Parathyroid adenoma (tissue), 2 donors: ENCODE data around the gene DYNC1I1.

ENCODE experiments used
- H2AFZ ChIP-seq: fragments of 300-600 bp; sonication (generic); one replicate; pipeline ENCODE4 v1.7.0; 2017; ENCODE audit warnings: antibody characterized with exemption, mild to moderate bottlenecking
- H3K27ac ChIP-seq: fragments of 300-600 bp; sonication (generic); one replicate; pipeline ENCODE4 v1.7.0; 2017
- H3K27me3 ChIP-seq: fragments of 300-600 bp; sonication (generic); one replicate; pipeline ENCODE4 v1.7.0; 2017; ENCODE audit warnings: low read length; ENCODE audit not compliant: control insufficient read depth, insufficient read depth
- H3K36me3 ChIP-seq: fragments of 300-600 bp; sonication (generic); one replicate; pipeline ENCODE4 v1.7.0; 2017; ENCODE audit warnings: low read length; ENCODE audit not compliant: control insufficient read depth, insufficient read depth
- H3K4me1 ChIP-seq: fragments of 300-600 bp; sonication (generic); one replicate; pipeline ENCODE4 v1.7.0; 2017; ENCODE audit warnings: control low read depth
- H3K4me2 ChIP-seq: fragments of 300-600 bp; sonication (generic); one replicate; pipeline ENCODE4 v1.7.0; 2017; ENCODE audit warnings: low read length
- H3K4me3 ChIP-seq: fragments of 300-600 bp; sonication (generic); one replicate; pipeline ENCODE4 v1.7.0; 2017; ENCODE audit warnings: low read depth, low read length
- H3K79me2 ChIP-seq: fragments of 300-600 bp; sonication (generic); one replicate; pipeline ENCODE4 v1.7.0; 2017; ENCODE audit warnings: control low read depth
- H3K9ac ChIP-seq: fragments of 300-600 bp; sonication (generic); one replicate; pipeline ENCODE4 v1.7.0; 2017; ENCODE audit warnings: mild to moderate bottlenecking
- H3K9me3 ChIP-seq: fragments of 300-600 bp; sonication (generic); one replicate; pipeline ENCODE4 v1.7.0; 2017; ENCODE audit warnings: low read length; ENCODE audit not compliant: control insufficient read depth
- TF ChIP-seq, protein P1 (sequence below): fragments of 300-600 bp; sonication (generic); IDR thresholded peaks from one replicate; pipeline ENCODE4 v1.7.0; 2017; ENCODE audit warnings: antibody characterized with exemption, mild to moderate bottlenecking
- donor health status: primary hyperparathyroidism.

The DYNC1I1 gene

DNA sequence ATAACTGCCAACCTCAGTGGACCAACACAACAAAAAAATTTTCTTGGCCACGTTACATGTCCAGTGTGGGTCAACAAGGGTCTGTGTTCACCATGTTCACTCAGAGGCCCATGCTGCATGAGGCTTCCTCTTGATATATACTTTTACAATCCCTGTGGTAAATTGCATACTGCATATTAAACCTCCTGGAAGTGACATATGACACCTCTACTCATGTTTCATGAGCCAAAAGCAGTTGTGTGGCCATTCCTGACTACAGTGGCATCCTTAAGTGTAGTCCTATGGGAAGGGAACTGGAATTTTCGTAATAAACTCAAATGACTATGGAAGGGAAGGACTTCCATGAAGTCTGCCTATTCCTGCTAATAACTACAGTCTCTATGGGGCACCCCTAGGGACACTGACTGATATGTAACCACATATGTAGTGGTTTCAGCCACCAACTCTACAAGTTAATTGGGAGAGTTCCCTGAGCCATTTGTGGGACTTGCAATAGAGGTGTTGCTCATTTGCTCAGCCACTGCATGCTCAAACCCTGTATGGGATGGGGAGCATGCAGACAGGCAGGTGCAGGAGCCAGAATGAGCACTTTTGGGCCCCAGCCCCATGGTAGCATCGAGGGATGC, 9.7 kb downstream of the DYNC1I1 start:
- TF ChIP-seq, protein P1, sequence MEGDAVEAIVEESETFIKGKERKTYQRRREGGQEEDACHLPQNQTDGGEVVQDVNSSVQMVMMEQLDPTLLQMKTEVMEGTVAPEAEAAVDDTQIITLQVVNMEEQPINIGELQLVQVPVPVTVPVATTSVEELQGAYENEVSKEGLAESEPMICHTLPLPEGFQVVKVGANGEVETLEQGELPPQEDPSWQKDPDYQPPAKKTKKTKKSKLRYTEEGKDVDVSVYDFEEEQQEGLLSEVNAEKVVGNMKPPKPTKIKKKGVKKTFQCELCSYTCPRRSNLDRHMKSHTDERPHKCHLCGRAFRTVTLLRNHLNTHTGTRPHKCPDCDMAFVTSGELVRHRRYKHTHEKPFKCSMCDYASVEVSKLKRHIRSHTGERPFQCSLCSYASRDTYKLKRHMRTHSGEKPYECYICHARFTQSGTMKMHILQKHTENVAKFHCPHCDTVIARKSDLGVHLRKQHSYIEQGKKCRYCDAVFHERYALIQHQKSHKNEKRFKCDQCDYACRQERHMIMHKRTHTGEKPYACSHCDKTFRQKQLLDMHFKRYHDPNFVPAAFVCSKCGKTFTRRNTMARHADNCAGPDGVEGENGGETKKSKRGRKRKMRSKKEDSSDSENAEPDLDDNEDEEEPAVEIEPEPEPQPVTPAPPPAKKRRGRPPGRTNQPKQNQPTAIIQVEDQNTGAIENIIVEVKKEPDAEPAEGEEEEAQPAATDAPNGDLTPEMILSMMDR = no peak
- H3K27ac ChIP-seq = no peak overlapping the region
- H3K4me2 ChIP-seq = no peak overlapping the region

DNA sequence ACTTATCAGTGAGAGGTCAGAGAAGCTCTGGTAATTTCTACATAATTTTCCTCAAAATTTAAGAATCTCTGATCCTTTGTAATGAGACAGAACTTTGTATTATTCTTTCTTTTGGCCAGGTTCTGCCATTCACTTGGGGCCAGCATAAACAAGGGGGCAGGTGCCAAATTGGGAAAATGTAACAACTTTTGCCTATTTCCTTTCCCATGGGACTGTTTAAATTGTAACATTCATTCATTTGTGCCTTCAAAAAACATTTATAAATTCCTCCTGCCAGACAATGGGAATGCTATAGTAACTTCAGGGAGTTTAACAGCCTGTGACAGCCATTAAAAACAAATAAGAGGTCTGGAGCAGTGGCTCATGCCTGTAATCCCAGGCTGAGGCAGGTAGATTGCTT, 12.4 kb downstream of the DYNC1I1 start:
- H3K4me2 ChIP-seq = no peak overlapping the region
- H3K27me3 ChIP-seq = no peaks in the 10 kb centered on the region
- no peaks in the 10 kb centered on the region for H3K4me1 ChIP-seq
- no peak overlapping the region for H2AFZ ChIP-seq
- no peaks in the 10 kb centered on the region for H3K9me3 ChIP-seq
- no peak overlapping the region for H3K9ac ChIP-seq
- no peaks in the 10 kb centered on the region for H3K36me3 ChIP-seq
- H3K27ac ChIP-seq = no peak overlapping the region
- H3K4me3 ChIP-seq = no peak overlapping the region
- H3K79me2 ChIP-seq = no peaks in the 10 kb centered on the region
- TF ChIP-seq, protein P1 = no peak

More for the DNA sequence above, 9.7 kb downstream of the DYNC1I1 start:
- Histone ChIP-seq H3K27me3 (no peaks in the 10 kb centered on the region), H3K9ac (no peak overlapping the region), H3K9me3 (no peaks in the 10 kb centered on the region), H3K79me2 (no peaks in the 10 kb centered on the region), H3K4me1 (no peaks in the 10 kb centered on the region), H2AFZ (no peak overlapping the region), H3K36me3 (no peaks in the 10 kb centered on the region), H3K4me3 (no peak overlapping the region)

DNA sequence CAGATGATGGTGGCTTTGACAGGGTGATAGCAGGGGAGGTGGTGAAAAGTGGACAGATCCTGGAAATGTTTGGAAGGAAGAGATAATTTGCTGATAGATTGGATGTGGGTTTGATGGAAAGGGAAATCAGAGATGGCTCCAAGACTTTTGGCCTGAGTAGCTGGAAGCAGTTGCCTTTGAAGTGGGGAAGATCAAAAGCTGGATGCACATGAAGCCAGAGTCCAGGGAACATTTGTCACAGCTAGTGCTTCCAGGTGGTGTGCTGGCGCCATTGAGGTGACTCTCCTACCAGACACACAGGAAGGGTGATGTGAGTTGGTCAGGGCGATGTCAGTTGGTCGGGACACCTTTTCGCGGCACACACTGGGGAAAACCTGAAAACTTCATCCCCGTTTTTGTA, 15.9 kb downstream of the DYNC1I1 start:
- H2AFZ ChIP-seq = no peak overlapping the region
- H3K4me1 ChIP-seq = no peaks in the 10 kb centered on the region
- no peaks in the 10 kb centered on the region for H3K9me3 ChIP-seq
- no peaks in the 10 kb centered on the region for H3K27me3 ChIP-seq
- no peaks in the 10 kb centered on the region for H3K79me2 ChIP-seq
- H3K4me2 ChIP-seq = no peak overlapping the region
- H3K27ac ChIP-seq = no peak overlapping the region
- no peak overlapping the region for H3K4me3 ChIP-seq
- no peaks in the 10 kb centered on the region for H3K36me3 ChIP-seq
- no peak overlapping the region for H3K9ac ChIP-seq
- TF ChIP-seq, protein P1 = no peak

DNA sequence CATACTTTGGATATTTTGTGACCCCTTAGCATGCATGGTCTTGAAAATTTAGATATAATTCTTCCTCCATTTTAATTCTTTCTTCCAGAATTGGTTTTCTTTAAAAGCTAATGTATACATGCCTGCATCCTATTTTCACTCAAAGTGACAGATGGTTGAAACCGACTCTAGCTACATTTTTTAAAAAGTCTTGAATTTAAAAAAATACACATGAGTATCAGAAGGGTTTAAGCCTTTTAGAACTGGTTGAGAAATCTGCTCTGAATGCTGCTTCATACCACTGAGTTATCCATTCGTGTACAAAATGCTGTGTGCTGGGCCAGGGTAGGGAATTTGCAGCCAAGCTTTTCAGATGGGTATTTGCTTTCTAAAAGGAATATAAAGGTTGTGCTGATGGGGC, 16.5 kb downstream of the DYNC1I1 start:
- Histone ChIP-seq H3K9me3 (no peaks in the 10 kb centered on the region), H3K79me2 (no peaks in the 10 kb centered on the region), H3K4me2 (no peak overlapping the region), H3K36me3 (no peaks in the 10 kb centered on the region), H2AFZ (no peak overlapping the region), H3K9ac (no peak overlapping the region), H3K4me3 (no peak overlapping the region), H3K4me1 (no peaks in the 10 kb centered on the region), H3K27ac (no peak overlapping the region), H3K27me3 (no peaks in the 10 kb centered on the region)
- TF ChIP-seq, protein P1 = no peak

DNA sequence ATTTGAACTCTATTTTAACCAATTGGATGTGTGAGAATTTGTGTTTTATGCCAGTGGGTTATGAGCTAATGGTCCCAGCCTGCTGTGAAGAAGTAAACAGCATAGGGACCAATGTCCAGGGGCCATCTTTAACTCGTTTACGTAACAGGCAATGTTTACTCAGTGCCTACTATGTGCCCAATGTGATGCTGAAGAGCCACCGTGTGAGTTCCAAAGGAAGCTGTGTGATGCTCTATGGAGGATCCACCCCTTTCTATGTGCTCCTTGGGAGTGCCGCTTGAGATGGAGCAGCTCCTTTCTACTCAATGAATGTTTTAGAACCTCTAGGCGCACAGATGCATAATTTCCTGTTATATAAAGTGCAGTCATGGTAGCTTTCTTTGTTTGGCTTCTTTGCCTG, 21.3 kb downstream of the DYNC1I1 start:
- Histone ChIP-seq H3K27me3 (no peaks in the 10 kb centered on the region), H2AFZ (no peak overlapping the region), H3K36me3 (no peaks in the 10 kb centered on the region), H3K27ac (no peak overlapping the region), H3K4me2 (no peak overlapping the region), H3K9me3 (no peaks in the 10 kb centered on the region), H3K4me3 (no peak overlapping the region), H3K4me1 (no peaks in the 10 kb centered on the region), H3K9ac (no peak overlapping the region), H3K79me2 (no peaks in the 10 kb centered on the region)
- TF ChIP-seq, protein P1 = no peak
